Esophagus squamous epithelium (tissue), 5 donors: Measurements from ENCODE around the gene KRTAP4-4. TPM values are rescaled to one million over a fixed set of nuclear protein-coding genes. Genes with fewer than 3 reads are reported as not detected.

Source experiments
- DNase-seq: peaks from one replicate; lab custom pipeline; 2025; lab: John Stamatoyannopoulos, UW
- H3K27ac ChIP-seq, 4 donors: fragments of 200-600 bp; sonication (generic); one replicate each; pipeline ENCODE4 v1.5.1; 2016 to 2019; ENCODE audit warnings: mild to moderate bottlenecking in 1 of 4
- H3K27me3 ChIP-seq, 4 donors: fragments of 200-600 bp; sonication (generic); 1 replicate in 3 of 4; 2 replicates in 1 of 4; pipeline versions ENCODE4 v1.5.1 to v1.6.0; 2017 to 2021; ENCODE audit warnings: antibody characterized with exemption in 1 of 4
- H3K36me3 ChIP-seq, 3 donors: fragments of 200-600 bp; sonication (generic); one replicate each; pipeline ENCODE4 v1.5.1; 2016 to 2019
- H3K4me1 ChIP-seq, 3 donors: fragments of 200-600 bp; sonication (generic); one replicate each; pipeline ENCODE4 v1.5.1; 2017 to 2019
- H3K4me3 ChIP-seq, 4 donors: fragments of 200-600 bp; sonication (generic); 1 replicate in 3 of 4; 2 replicates in 1 of 4; pipeline ENCODE4 v1.5.1; 2016 to 2019; ENCODE audit warnings: mild to moderate bottlenecking in 2 of 4, moderate library complexity in 1 of 4
- H3K9me3 ChIP-seq, 3 donors: fragments of 200-600 bp; sonication (generic); one replicate each; pipeline ENCODE4 v1.5.1; 2016 to 2019
- POLR2A ChIP-seq, 4 donors: fragments of 450-650 bp; IDR thresholded peaks; one replicate each; pipeline ENCODE4 v1.6.1; 2017; ENCODE audit warnings: antibody characterized with exemption in 4 of 4, mild to moderate bottlenecking in 4 of 4, moderate library complexity in 3 of 4
- WGBS, 2 donors: methylation state at CpG; one replicate each; pipeline ENCODE4 v1.1.5; 2018; 5-methylcytosine and 5-hydroxymethylcytosine counted together
- intact Hi-C: fragments of 100-400 bp; cut with DNase I; formaldehyde crosslinking; loops from one replicate; pipeline ENCODE4 v1.15.0; 2022
- small RNA-seq, 4 donors: library from RNA; depleted of rRNA; stranded (forward); fragments of <200 nt; gene quantifications; one replicate each; pipeline ENCODE3, GENCODE V24; 2016
- total RNA-seq, 4 donors: library from RNA; depleted of rRNA; stranded (reverse); fragments of >200 nt; gene quantifications; one replicate each; pipeline ENCODE4 v1.1.0, GENCODE V29; 2016
- TF ChIP-seq, protein P1 (sequence below), 6 experiments: fragments of 450-650 bp in 4 of 6; fragments of 200-600 bp in 2 of 6; sonication (generic) in 2 of 6; IDR thresholded peaks; one replicate each; pipeline ENCODE4 v1.5.1; 2016 to 2019; ENCODE audit warnings: antibody characterized with exemption in 6 of 6, mild to moderate bottlenecking in 4 of 6, moderate library complexity in 4 of 6
- donor health status: DM: yes; HTN: yes; CAD: no.

KRTAP4-4 gene
- total RNA-seq, 4 donors from 2014 or later, result not detected

DNA sequence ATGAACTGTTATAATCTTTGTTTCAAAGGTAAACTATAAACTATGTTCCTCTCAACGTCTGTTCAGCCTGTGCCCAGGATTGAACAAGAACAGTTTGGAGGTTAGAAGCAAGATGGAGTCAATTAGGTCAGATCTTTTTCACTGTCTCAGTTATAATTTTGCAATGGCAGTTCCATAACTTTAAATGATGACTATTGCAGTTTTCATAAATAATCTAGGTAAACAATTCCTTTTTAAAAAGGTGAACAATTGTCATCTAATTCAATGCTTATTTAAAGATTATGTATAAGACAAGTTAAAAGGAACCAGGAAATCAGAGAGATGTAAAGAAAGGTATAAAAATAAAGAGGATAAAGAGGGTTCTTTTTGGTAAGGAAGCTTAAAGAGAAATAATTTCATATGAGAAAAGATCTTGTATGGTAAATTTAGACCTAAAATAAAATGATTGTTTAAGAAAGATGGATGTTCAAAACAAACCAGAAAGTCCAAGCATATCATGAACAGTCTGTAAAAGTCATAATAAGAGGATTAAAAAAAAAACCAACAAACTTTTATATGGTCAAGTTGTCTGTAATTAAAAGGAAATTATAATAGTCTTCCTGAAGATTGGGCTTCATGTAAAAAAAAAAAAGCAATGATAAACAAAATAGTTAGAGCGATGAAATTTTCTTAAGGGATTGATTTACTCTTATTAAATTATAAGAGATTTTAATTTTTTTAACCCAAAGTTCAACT, 49.2 kb downstream of the KRTAP4-4 start:
- no peak for DNase-seq
- H3K27me3 ChIP-seq, result peaks cover 0 to 17% (median 0%) of the 10 kb centered on the region in 4 donors
- H3K4me1 ChIP-seq, result no peaks in the 10 kb centered on the region
- H3K9me3 ChIP-seq, result no peaks in the 10 kb centered on the region
- 74 to 82% methylated on average over 2 of the region's 2 CpGs for WGBS, 2 donors
- no peak for TF ChIP-seq POLR2A (IDR thresholded peaks at IDR 0.05)
- TF ChIP-seq, protein P1, sequence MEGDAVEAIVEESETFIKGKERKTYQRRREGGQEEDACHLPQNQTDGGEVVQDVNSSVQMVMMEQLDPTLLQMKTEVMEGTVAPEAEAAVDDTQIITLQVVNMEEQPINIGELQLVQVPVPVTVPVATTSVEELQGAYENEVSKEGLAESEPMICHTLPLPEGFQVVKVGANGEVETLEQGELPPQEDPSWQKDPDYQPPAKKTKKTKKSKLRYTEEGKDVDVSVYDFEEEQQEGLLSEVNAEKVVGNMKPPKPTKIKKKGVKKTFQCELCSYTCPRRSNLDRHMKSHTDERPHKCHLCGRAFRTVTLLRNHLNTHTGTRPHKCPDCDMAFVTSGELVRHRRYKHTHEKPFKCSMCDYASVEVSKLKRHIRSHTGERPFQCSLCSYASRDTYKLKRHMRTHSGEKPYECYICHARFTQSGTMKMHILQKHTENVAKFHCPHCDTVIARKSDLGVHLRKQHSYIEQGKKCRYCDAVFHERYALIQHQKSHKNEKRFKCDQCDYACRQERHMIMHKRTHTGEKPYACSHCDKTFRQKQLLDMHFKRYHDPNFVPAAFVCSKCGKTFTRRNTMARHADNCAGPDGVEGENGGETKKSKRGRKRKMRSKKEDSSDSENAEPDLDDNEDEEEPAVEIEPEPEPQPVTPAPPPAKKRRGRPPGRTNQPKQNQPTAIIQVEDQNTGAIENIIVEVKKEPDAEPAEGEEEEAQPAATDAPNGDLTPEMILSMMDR (IDR thresholded peaks at IDR 0.05), result no peak
- H3K36me3 ChIP-seq, result no peaks in the 10 kb centered on the region
- intact Hi-C loops, result no loop called here
- no peak overlapping the region for H3K27ac ChIP-seq
- H3K4me3 ChIP-seq, result no peak overlapping the region

Small RNA genes within 50 kb of the gene (small RNA-seq; reads per million reads assigned to genes)
- gene KRTAP4-17P, result 0 reads per million in 4 donors

Other genes with a start within 250 kb of the KRTAP4-4 start
- gene KRT23, start 223.1 kb downstream of the KRTAP4-4 start, total RNA-seq, result 10 to 100 TPM in 1 of 4 donors, 1 to 10 TPM in 2, under 1 TPM in 1; 0.38 to 19.6 (median 4.9) TPM
- not detected for gene KRT39, start 193.8 kb downstream of the KRTAP4-4 start, total RNA-seq
- gene KRT40, start 176.4 kb downstream of the KRTAP4-4 start, total RNA-seq, result under 1 TPM in 1 of 4 donors, not detected in 3; 0.19 TPM
- gene KRTAP3-3, start 166.6 kb downstream of the KRTAP4-4 start, total RNA-seq, result not detected
- under 1 TPM in 1 of 4 donors, not detected in 3; 0.57 TPM for gene KRTAP3-2, start 160.8 kb downstream of the KRTAP4-4 start, total RNA-seq
- not detected for gene KRTAP3-1, start 151.6 kb downstream of the KRTAP4-4 start, total RNA-seq
- gene KRTAP1-5, start 133.5 kb downstream of the KRTAP4-4 start, total RNA-seq, result not detected
- not detected for gene KRTAP1-4, start 130.6 kb downstream of the KRTAP4-4 start, total RNA-seq
- not detected for gene KRTAP1-3, start 125.9 kb downstream of the KRTAP4-4 start, total RNA-seq
- not detected for gene KRTAP1-1, start 119.3 kb downstream of the KRTAP4-4 start, total RNA-seq
- gene KRTAP2-1, start 113.4 kb downstream of the KRTAP4-4 start, total RNA-seq, result not detected
- not detected for gene KRTAP2-2, start 105.5 kb downstream of the KRTAP4-4 start, total RNA-seq
- not detected for gene KRTAP2-3, start 100.6 kb downstream of the KRTAP4-4 start, total RNA-seq
- not detected for gene KRTAP2-4, start 94.9 kb downstream of the KRTAP4-4 start, total RNA-seq
- not detected for gene KRTAP4-7, start 76.6 kb downstream of the KRTAP4-4 start, total RNA-seq
- gene KRTAP4-8, start 62.6 kb downstream of the KRTAP4-4 start, total RNA-seq, result not detected
- gene KRTAP4-16, start 58.5 kb downstream of the KRTAP4-4 start, total RNA-seq, result not detected
- gene KRTAP4-9, start 55.4 kb downstream of the KRTAP4-4 start, total RNA-seq, result not detected
- gene KRTAP4-11, start 42.4 kb downstream of the KRTAP4-4 start, total RNA-seq, result under 1 TPM in 1 of 4 donors, not detected in 3; 0.22 TPM
- gene KRTAP4-12, start 36.6 kb downstream of the KRTAP4-4 start, total RNA-seq, result not detected
- not detected for gene KRTAP4-6, start 20.2 kb downstream of the KRTAP4-4 start, total RNA-seq
- not detected for gene KRTAP4-5, start 10.9 kb downstream of the KRTAP4-4 start, total RNA-seq
- not detected for gene KRTAP4-3, start 7.5 kb upstream of the KRTAP4-4 start, total RNA-seq
- not detected for gene KRTAP4-2, start 17.5 kb upstream of the KRTAP4-4 start, total RNA-seq
- not detected for gene KRTAP4-1, start 24.2 kb upstream of the KRTAP4-4 start, total RNA-seq
- not detected for gene KRTAP9-1, start 29.1 kb upstream of the KRTAP4-4 start, total RNA-seq
- gene KRTAP9-2, start 65.9 kb upstream of the KRTAP4-4 start, total RNA-seq, result not detected
- not detected for gene KRTAP9-3, start 71.7 kb upstream of the KRTAP4-4 start, total RNA-seq
- gene KRTAP9-8, start 77.3 kb upstream of the KRTAP4-4 start, total RNA-seq, result not detected
- not detected for gene KRTAP9-4, start 88.9 kb upstream of the KRTAP4-4 start, total RNA-seq
- not detected for gene KRTAP9-9, start 94.6 kb upstream of the KRTAP4-4 start, total RNA-seq
- not detected for gene KRTAP9-6, start 104.6 kb upstream of the KRTAP4-4 start, total RNA-seq
- gene KRTAP9-7, start 115.0 kb upstream of the KRTAP4-4 start, total RNA-seq, result not detected
- gene KRTAP29-1, start 142.1 kb upstream of the KRTAP4-4 start, total RNA-seq, result not detected
- not detected for gene KRTAP16-1, start 148.6 kb upstream of the KRTAP4-4 start, total RNA-seq
- gene KRTAP17-1, start 155.0 kb upstream of the KRTAP4-4 start, total RNA-seq, result not detected
- 1 to 10 TPM in 2 of 4 donors, under 1 TPM in 1, not detected in 1; 0.21 to 2.7 (median 1.9) TPM for gene KRT33A, start 190.1 kb upstream of the KRTAP4-4 start, total RNA-seq
- under 1 TPM in 2 of 4 donors, not detected in 2; 0.32 to 0.57 TPM for gene KRT33B, start 209.1 kb upstream of the KRTAP4-4 start, total RNA-seq
- gene KRT34, start 221.6 kb upstream of the KRTAP4-4 start, total RNA-seq, result 1 to 10 TPM in 1 of 4 donors, under 1 TPM in 3; 0.40 to 1.1 (median 0.64) TPM
- 1 to 10 TPM in 2 of 4 donors, under 1 TPM in 1, not detected in 1; 0.79 to 2.5 (median 1.5) TPM for gene KRT31, start 236.9 kb upstream of the KRTAP4-4 start, total RNA-seq